Measurements from ENCODE around the gene NTN3.

NTN3 gene

GRCh38 chr16:2497695-2498484 lies 26.8 kb downstream of the NTN3 start:
- DNase-seq, result no peak

DNA sequence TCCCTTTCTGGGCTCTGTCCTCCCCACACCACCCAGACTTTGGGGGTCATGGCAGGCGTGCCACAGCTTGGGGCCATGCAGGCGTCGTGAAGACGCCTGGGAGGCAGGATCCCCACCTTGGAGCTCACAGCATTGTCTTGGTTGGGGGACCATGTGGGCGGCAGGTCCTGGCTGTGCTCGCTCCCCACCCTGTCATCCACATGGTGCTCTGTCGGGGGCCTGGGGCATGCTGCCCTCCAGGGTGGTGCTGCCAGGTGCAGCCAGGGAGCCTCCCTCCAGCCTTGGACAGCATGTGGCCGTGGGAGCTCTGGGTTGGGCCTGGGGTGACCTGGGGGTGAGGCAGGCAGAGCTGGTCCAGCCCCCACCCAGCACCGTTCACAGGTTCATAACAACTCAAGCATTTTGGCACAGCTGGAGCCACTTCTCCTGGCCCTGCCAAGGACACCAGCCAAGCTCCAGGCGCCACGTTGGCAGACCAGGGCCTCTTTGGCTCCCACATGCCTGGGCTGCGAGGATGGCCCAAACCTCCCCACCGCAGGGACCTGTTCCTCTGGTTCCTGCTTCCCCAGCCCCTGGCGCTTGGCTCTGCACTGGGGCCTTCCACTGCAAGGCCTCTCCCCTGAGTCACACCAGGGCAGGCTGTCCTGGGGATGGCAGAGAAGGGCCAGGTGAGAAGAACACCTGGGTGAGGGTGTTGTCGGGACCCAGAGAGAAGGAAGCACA lies 27.6 kb downstream of the NTN3 start:
- DNase-seq, result no peak

DNA sequence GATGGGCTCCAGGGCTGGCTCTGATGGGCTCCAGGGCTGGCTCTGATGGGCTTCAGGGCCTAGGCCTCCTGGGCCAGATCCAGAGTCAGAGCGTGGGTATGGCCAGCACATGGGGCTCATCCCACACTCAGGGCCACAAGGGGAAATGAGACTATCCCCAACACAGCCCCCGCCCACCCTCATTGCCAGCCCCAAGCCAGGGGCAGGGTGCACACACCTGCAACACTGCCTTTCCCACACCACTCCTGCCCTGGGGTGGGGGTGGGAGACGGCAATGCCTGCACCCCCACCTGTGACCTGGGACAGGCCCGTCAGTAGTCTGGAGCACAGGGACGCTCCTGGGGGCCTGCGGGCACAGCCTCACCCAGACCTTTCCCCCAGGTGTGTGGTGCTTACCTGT lies 28.4 kb downstream of the NTN3 start:
- DNase-seq, result no peak

GRCh38 chr16:2499890-2500429 lies 28.9 kb downstream of the NTN3 start:
- no peak for DNase-seq

DNA sequence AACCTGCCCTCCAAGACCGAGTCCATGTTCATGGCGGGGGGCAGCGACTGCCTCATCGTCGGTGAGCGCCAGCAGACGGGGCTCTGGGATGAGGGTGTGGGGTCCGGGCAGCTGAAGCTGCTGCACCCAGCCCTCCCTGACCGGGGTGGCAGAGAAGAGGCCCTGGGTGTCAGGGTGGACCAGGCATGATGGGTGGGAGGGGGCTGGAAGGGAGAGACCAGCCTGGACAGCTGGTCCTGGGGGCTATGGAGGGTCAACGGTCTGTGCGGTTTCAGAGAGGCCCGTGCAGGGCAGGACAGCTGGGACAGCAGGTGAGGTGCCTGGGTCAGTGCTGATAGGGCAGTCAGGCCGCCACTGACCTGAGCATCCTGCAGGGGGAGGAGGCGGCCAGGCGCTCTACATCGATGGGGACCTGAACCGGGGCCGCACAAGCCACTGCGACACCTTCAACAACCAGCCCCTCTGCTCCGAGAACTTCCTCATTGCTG lies 29.4 kb downstream of the NTN3 start:
- no peak for DNase-seq

DNA sequence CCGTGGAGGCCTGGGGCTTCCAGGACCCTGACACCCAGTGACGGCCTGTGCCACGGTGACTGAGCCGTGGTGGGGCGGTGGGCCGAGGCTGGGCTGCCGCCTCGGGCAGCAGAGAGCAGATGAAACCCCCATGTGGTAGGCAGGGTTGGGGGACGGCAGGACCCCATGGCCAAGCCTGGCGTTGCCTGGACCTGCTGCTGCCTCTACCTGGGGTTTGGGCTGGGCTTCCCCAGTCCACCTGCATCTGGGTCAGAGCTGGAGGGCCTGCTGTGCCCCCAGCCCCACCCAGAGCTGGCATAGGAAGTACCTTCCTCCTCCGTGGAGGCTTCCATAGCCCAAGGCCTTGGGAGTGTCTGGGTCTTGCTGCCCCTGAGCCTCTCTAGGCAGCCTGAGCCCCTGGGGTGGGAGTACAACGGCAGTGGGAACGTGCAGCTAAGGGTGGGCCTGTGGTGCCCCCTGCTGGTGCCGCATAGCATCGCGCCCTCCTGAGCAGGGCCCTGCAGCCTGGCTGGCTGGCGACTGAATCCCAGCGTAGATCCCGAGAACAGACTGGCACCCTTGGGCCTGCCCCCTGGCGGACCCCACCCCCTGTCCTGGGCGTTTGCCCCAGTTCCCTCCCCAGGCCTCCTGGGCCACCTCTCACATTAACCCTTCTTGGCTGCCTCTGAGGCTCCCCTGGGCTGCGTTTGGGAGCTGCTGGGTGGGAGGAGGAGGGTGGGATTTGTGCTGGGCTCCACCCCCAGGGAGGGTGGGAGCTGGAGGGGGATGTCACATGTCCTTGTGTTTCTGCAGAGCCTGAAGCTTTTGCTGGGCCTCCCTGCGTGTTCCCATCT lies 30.0 kb downstream of the NTN3 start:
- peak; percentile 69 for DNase-seq

DNA sequence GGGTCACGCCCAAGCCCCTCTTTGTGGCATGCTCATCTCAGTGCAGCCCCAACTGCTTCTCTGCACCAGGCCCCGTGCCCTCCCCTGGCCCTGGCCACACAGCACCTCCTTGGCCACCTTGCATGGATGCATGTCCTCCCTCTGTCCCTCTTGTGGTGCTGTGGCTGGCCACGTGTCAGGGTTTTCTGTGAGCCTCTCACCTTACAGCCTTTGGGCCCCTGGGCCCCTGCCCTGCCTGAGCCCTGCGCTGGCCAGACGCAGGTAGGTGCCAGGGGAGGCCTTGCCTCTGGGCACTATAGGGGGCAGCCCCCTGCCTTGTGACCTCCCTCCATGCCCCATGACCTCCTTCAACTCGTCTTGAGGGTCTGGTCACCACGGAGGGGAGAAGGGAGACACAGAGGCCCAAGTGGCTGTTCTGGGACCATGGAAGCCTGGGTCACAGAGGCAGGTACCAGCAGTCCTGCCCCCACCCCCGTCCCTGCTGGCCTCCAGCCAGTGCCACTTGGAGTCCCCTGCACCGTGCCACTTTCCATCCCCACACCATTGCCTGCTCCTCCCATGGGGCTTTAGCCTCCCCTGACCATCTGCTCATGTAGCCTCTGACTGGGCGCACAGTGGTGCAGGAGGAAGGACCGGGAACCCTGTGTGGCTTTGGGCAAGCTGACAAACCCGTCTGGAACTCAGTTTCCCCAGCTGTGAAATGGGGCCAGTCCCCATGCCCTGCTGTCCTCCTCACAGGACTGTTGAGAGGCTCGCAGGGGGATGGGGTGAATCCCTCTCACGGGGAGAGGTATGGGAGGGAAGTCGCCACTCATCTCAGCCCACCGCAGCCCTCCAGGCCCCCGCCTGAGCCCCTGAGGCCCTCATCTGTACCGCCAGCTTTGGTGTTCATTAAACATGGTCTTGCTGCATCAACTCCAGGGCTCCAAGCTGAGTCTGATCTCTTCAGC lies 31.1 kb downstream of the NTN3 start:
- DNase-seq, result no peak

GRCh38 chr16:2505695-2506094 lies 34.6 kb downstream of the NTN3 start:
- DNase-seq, result no peak

DNA sequence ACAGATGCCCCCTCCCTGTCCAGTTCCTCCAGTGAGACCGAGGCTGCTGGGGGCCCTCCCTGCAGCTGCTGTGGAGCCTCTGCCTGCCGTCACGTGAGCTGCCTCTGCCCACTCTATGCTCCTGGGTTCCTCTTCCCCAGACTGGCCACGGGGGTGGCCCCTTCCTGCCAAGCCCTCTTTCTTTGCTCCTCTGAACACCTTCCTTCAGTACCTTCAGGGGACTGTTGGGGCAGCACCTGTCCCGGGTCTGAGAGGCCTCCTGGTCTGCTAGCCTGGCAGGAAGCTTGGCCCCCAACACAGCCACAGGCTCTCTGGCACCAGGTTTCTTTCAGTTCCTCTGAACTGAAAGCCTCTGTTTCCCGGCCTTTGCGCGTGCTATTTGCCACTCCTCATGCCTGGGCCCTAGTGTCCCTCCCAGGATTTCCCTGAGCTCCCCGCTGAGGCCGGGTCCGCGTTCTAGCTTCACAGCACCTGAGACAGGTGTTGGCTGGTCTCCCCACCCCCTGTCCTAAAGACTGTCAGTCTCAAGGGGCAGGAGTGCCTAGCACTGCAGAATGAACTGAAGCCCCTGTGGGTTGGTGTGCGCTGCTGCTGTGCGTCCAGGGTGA lies 36.1 kb downstream of the NTN3 start:
- DNase-seq, result no peak

DNA sequence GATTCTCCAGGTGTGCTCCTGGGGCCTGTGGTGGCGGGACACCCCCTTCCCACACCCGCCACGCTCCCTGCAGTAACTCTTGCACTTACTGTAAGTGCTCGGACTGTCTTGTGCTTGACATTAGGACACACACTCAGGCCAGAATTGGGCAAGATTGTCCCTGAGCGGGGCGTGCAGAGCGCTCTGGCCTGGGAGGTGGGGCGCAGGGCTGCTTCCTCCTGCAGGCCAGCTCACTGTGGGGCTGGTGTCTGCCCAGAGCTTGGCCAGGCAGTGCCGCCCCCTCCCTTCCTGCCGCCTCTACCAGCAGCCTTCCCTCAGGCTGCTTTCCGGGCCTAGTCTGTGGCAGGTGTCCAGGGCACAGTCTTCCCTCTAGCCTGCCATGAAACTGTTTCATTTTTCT lies 36.6 kb downstream of the NTN3 start:
- DNase-seq, result no peak

DNA sequence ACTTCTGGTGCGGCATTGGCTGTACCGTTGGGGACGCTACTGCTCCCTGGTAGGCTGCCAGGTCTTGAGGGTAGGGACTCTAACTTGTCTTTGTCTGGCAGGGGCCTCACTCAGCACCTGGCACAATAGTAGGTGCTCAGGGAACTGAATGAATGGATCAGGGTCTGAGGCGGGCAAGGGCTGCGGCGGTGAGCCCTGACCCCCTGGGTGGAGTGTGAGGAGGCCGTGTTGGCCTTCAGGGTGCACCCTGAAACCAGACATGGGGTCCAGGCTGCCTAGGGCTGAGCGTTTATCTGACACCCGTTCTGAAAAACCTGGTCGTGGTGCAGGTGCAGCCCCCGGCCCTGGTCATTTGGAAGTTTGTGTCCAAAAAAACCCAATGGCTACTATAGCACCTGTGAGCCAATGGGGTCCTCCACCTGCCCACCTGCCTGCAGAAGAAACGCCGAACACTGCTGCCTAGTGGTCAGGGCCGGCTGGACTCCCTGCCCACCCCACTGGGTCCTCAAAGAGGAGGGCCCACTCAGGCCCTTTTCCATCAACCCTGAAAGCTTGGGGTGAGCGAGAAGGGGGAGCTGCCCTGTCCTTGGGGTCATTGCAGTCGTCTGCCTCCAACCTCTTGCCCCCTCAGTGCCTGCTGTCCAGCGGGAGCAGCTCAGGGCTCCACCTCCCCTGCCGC lies 37.8 kb downstream of the NTN3 start:
- no peak for DNase-seq

DNA sequence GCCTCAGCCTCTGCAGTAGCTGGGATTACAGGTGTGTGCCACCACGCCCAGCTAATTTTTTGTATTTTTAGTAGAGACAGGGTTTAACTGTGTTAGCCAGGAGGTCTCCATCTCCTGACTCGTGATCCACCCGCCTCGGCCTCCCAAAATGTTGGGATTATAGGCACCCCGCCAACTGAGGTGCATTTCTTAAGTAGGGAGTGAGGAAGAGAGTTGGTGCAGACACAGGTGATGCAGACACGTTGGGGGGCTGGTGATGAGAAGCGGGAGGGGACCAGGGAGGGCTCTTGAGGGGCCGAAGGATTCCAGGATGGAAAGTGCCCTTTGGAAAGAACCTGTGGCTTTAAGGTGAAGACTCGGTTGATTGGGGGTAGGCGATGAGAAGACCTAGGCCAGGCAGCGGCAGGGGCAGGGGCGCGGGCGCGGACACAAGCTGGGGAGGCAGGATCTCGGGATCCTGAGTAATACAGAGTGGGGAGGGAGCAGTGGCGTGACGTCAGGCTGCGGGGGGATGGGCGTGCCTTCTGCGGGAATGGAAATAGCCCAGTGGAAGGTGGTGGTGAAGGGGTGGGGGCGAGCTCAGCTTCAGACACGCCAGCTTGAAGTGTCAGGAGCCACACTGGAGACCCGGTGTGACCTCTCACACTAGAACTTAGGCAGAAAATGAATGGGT lies 40.2 kb downstream of the NTN3 start:
- DNase-seq, result no peak

DNA sequence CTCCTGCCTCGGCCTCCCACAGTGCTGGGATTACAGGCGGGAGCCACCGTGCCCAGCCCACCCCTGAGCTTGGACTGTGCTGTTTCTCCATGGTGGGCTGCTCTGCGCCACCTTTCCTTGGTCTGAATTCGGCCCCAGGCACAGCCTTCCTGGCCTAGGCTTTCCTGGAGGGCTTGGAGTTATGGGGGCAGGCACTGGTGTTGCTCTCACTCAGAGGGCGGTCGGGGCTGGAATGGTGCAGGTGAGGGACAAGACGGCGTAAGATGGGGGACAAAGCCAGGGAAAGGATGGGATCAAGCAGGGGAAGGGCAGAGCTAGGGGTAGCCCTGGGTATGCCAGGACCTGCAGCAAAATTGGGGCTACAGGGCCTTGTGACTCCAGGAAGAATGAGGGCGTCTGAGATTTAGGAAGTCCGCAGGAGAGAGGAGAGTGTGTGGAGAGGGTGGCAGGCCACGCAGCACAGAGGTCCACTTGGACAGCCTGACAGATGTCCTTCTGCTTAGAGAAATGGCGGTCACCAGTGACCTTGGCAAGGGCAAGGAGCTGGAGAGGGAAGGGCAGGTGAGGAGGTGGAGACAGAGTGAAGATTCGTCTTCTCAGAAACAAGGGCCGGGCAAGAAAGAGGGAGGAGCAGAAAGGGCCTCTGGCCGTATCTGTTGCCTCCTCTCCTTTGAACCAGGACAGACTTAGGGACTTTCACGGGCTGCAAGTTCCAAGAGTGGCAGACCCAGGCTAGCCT lies 41.1 kb downstream of the NTN3 start:
- no peak for DNase-seq

- DNase-seq, result no peak
These were observed 41.8 kb downstream of the NTN3 start for GRCh38 chr16:2512735-2513404.

DNA sequence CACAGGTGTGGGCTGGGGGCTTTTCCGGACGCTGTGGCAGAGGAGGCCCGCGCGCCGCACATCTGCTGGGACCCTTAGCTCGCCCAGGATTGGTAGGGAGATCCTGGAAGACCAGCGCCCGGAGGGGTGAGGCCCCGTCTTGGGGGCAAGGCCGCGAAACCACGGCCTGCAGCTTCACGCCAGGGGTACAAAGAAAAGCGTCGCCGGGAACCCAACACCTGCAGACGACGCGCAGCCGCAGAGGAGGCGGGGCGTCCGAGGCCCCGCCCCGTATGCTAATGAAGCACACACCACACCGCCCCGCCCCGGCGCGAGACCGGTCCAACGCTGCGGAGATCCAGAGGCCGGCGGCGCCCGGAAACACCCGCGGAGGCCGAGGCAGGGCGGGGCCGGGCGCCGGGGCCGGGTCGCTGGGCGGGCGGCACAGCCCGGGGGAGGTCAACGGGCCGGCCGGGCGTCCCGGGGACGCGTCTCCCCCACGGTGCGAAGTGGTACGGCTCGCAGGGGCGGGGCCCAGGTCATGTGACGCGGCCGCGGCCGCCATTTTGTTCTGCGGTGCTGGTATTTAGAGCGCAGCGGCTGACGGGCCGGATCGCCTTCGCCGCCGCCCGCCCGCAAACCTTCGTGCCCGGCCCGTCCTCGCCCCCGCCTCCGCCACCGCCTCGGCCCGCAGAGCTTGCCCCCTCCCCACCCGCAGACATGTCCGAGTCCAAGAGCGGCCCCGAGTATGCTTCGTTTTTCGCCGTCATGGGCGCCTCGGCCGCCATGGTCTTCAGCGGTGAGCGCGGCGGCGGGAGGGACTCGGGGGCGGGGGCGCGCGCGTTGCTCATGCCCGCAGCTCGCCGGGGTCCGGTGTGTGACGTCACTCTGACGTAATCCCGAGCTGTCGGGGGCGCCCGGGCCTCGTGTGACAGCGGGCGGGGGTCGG lies 42.6 kb downstream of the NTN3 start, which contains the start of gene ATP6V0C:
Gene ATP6V0C (plus strand): TSS at position 548 of the 928 bp plus-strand sequence. CDS start 152 bp downstream, at position 700.
- peak; percentile 91 for DNase-seq

- DNase-seq, result peak; percentile 42
These were observed 43.5 kb downstream of the NTN3 start for GRCh38 chr16:2514333-2515179.
